ENCODE results near the gene SH2D2A. TPM values are rescaled to one million over a fixed set of nuclear protein-coding genes. Genes with fewer than 3 reads are reported as not detected.
"Not testable (repeated sequence)": the region's sequence is repeated elsewhere in the genome, so short reads cannot be mapped to it uniquely, and the experiment has no call there.

Gene SH2D2A
- polyA plus RNA-seq, 6 donors from 2014 or later: 0.26 to 1.2 (median 0.31) TPM; not detected in 1

- ATAC-seq (ENCODE audit: low read depth in 2 of 2) (no peak), DNase-seq (no peak)
- H3K9me3 Mint-ChIP-seq: no peaks in the 10 kb centered on the region
- H3K36me3 Mint-ChIP-seq: no peaks in the 10 kb centered on the region
- no peaks in the 10 kb centered on the region for H3K27me3 Mint-ChIP-seq
- peak overlapping the region in 1 of 6 donors; percentile 37 for H3K27ac Mint-ChIP-seq
- peaks cover 0 to 7% (median under 1%) of the 10 kb centered on the region in 3 donors for H3K4me1 Mint-ChIP-seq
- no peak overlapping the region for H3K4me3 Mint-ChIP-seq
These were observed 56.4 kb downstream of the SH2D2A start for GRCh38 chr1:156760092-156760795.

DNA sequence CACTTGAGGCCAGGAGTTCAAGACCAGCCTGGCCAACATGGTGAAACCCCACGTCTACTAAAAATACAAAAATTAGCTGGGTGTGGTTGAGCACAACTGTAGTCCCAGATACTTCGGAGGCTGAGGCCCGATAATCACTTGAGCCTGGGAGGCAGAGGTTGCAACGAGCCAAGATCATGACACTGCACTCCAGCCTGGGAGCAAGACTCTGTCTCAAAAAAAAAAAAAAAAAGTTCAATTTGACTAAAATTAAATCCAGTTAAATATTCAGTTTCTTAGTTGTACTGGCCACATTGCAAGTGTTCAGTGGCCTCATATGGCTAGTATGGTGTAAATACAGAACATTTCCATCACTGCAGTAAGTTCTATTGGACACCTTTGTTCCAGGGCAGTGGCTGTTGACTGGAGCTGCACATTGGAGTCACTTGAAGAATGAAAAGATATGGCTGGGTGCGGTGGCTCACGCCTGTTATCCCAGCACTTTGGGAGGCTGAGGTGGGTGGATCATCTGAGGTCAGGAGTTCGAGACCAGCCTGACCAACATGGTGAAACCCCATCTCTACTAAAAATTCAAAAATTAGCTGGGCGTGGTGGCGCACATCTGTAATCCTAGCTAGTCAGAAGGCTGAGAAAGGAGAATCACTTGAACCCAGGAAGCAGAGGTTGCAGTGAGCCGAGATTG is 58.9 kb downstream of the SH2D2A start:
- H3K4me1 Mint-ChIP-seq: peaks cover 4 to 25% (median 9%) of the 10 kb centered on the region in 3 donors
- not testable (repeated sequence) for H3K27ac Mint-ChIP-seq; H3K9me3 Mint-ChIP-seq; DNase-seq; H3K27me3 Mint-ChIP-seq; H3K36me3 Mint-ChIP-seq; ATAC-seq (ENCODE audit: low read depth in 2 of 2); H3K4me3 Mint-ChIP-seq

DNA sequence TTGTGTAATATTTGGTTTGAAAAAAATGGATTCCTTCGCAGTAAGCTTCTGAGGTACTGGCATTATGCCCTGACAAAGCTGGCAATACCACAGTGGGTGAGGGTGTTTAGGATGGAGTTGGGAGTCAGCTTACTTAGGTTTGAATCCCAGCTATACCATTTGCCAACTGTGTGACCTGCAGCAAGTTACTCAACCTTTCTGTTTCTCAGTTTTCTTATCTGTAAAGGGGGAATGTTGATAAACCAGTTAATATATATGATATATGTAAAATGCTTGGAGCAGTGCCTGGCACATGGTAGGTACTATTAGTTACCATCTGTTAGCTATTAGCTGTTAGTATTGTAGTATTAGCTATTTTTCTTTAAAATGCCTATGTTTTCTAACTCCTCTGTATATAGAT is 60.3 kb downstream of the SH2D2A start:
- Mint-ChIP-seq H3K4me1 (peaks cover 11 to 31% (median 16%) of the 10 kb centered on the region in 3 donors), H3K27me3 (no peaks in the 10 kb centered on the region), H3K9me3 (no peaks in the 10 kb centered on the region), H3K4me3 (no peak overlapping the region), H3K36me3 (no peaks in the 10 kb centered on the region), H3K27ac (no peak overlapping the region)
- DNase-seq: no peak
- ATAC-seq (ENCODE audit: low read depth in 2 of 2): no peak

Other genes with a start within 250 kb of the SH2D2A start
- not detected for gene IQGAP3, start 244.3 kb downstream of the SH2D2A start, polyA plus RNA-seq (ENCODE audit: low read depth in 6 of 6)
- gene TTC24, start 237.1 kb downstream of the SH2D2A start, polyA plus RNA-seq (ENCODE audit: low read depth in 6 of 6): 1 to 10 TPM in 5 of 6 donors, not detected in 1; 2.4 to 4.5 (median 3.2) TPM
- 100 to 1,000 TPM in 5 of 6 donors, 10 to 100 TPM in 1; 97.6 to 177 (median 110) TPM for gene NAXE, start 225.1 kb downstream of the SH2D2A start, polyA plus RNA-seq (ENCODE audit: low read depth in 6 of 6)
- 10 to 100 TPM; 16.6 to 47.9 (median 28.7) TPM for gene GPATCH4, start 215.4 kb downstream of the SH2D2A start, polyA plus RNA-seq (ENCODE audit: low read depth in 6 of 6)
- not detected for gene HAPLN2, start 197.4 kb downstream of the SH2D2A start, polyA plus RNA-seq (ENCODE audit: low read depth in 6 of 6)
- gene BCAN, start 174.7 kb downstream of the SH2D2A start, polyA plus RNA-seq (ENCODE audit: low read depth in 6 of 6): not detected
- gene NES, start 139.4 kb downstream of the SH2D2A start, polyA plus RNA-seq (ENCODE audit: low read depth in 6 of 6): not detected
- under 1 TPM in 1 of 6 donors, not detected in 5; 0.29 TPM for gene CRABP2, start 111.3 kb downstream of the SH2D2A start, polyA plus RNA-seq (ENCODE audit: low read depth in 6 of 6)
- 10 to 100 TPM in 3 of 6 donors, 1 to 10 TPM in 3; 6.9 to 14.4 (median 9.6) TPM for gene METTL25B, start 88.4 kb downstream of the SH2D2A start, polyA plus RNA-seq (ENCODE audit: low read depth in 6 of 6)
- 10 to 100 TPM; 14.3 to 35.0 (median 26.3) TPM for gene ISG20L2, start 88.1 kb downstream of the SH2D2A start, polyA plus RNA-seq (ENCODE audit: low read depth in 6 of 6)
- 100 to 1,000 TPM in 1 of 6 donors, 10 to 100 TPM in 5; 70.7 to 117 (median 76.1) TPM for gene MRPL24, start 75.8 kb downstream of the SH2D2A start, polyA plus RNA-seq (ENCODE audit: low read depth in 6 of 6)
- gene HDGF, start 65.2 kb downstream of the SH2D2A start, polyA plus RNA-seq (ENCODE audit: low read depth in 6 of 6): 10 to 100 TPM; 19.6 to 33.8 (median 26.3) TPM
- 10 to 100 TPM; 31.9 to 69.4 (median 38.9) TPM for gene PRCC, start 49.3 kb downstream of the SH2D2A start, polyA plus RNA-seq (ENCODE audit: low read depth in 6 of 6)
- gene INSRR, start 42.3 kb upstream of the SH2D2A start, polyA plus RNA-seq (ENCODE audit: low read depth in 6 of 6): not detected
- gene NTRK1, start 44.0 kb upstream of the SH2D2A start, polyA plus RNA-seq (ENCODE audit: low read depth in 6 of 6): not detected
- gene PEAR1, start 76.9 kb upstream of the SH2D2A start, polyA plus RNA-seq (ENCODE audit: low read depth in 6 of 6): under 1 TPM in 3 of 6 donors, not detected in 3; 0.11 to 0.85 (median 0.27) TPM
- not detected for gene LRRC71, start 103.8 kb upstream of the SH2D2A start, polyA plus RNA-seq (ENCODE audit: low read depth in 6 of 6)
- 1 to 10 TPM; 2.0 to 5.6 (median 3.0) TPM for gene ARHGEF11, start 228.9 kb upstream of the SH2D2A start, polyA plus RNA-seq (ENCODE audit: low read depth in 6 of 6)